Transverse colon (tissue), 4 donors: ENCODE measurements around the gene RAMACL.

Experiments
- CTCF ChIP-seq, 5 experiments: fragments of 200-600 bp in 3 of 5; fragments of 450-650 bp in 2 of 5; sonication (generic) in 3 of 5; IDR thresholded peaks; 1 replicate in 2 of 5; 2 replicates in 3 of 5; pipeline ENCODE4 v1.5.1; 2016 to 2017; ENCODE audit warnings: antibody characterized with exemption in 5 of 5, inconsistent platforms in 3 of 5, mild to moderate bottlenecking in 2 of 5, moderate library complexity in 1 of 5
- POLR2A ChIP-seq: fragments of 450-650 bp; IDR thresholded peaks from one replicate; pipeline ENCODE4 v1.6.1; 2016; ENCODE audit warnings: antibody characterized with exemption, mild to moderate bottlenecking, moderate library complexity
- POLR2AphosphoS5 ChIP-seq, 3 donors: sonication (generic); formaldehyde crosslinking; IDR thresholded peaks; one replicate each; pipeline ENCODE4 v1.6.1; 2016; ENCODE audit warnings: antibody characterized with exemption in 3 of 3

- TF ChIP-seq POLR2A, result no peak
- TF ChIP-seq CTCF (IDR thresholded peaks at IDR 0.05), result no peak
- no peak for TF ChIP-seq POLR2AphosphoS5 (IDR thresholded peaks at IDR 0.05)
Measured at GRCh38 chr6:166567107-166567506, 19.4 kb downstream of the RAMACL start.
